GM19467 (cell line): ENCODE data around the gene DNM3.

Source experiments
- ATAC-seq: cut with Tn5 transposase; IDR thresholded peaks from one replicate; pipeline ENCODE4 v1.9.1; 2021; ENCODE audit warnings: mild to moderate bottlenecking, moderate library complexity; ENCODE audit not compliant: unreplicated experiment

DNM3 gene

DNA sequence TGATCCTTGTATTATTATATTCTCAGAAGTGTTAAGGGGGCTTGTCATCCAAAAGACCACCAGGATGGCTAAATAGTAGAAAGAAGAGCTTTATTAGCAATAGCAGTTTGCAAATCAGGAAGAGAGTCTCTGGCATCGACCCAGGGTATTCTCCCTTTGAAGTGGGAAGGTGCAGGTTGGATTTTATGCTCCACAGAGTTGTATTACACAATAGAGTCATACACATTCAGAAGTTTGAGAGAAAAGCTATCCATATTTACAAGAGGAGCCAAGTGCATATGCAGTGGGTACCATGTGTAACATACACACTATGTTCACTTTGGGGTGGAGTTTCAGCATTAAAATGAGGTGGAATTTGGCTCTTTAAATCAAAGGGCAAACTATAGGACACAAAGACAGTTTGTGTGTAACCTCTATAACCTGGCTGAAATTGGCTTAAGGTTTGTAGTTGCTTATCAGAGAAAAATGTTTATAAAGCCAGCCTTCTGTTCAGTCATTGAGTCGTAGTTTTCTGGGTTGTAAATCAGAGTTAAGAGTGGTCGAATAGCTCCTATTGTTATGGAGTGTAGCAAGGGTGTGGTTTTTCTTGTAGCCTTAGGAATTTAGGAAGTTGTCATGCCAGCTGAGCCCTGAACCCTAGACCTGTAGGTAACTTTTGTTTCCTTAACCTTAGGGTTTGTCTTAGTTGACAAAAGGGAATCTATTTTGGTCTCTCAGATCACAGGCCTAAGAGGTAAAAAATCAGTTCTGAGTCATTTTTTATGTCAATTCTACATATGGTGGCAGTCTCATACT lies 125.3 kb downstream of the DNM3 start:
- ATAC-seq: no peak

DNA sequence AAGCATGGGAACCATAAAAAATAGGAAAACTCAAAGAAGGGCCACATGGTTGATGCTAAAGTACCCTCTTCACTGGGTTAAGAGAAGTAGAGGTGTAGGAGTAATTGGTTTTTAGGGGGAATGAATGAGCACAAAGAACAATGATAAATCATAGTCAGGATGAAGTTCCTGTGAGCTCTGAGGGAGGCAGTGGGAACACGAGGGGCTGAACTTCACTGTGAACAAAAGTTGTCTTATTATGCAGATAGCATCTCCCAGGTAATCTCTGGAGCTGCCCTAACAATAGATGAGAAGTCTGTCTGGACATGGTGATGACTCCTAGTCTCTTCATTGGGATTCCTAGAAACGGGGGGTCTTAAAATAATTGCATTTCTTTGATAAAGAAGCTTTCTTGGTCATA lies 127.9 kb downstream of the DNM3 start:
- ATAC-seq: no peak

DNA sequence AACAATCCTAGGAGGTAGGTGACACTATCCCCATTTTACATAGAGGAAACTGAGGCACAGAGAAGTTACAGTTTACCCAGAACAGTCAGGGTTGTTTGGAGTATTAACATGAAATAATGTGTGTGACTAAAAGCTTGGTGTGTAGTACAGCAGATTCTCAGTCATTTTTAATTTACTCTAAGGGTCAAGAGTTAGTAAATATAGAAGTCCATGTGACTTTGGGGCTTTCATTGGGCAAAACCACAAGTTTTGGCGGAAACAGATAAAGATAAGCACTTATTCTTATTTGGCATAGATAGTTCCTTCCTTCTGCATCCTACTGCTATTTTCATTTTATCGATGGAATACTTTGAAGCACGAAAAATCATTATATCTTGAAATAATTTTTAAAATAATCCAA lies 128.5 kb downstream of the DNM3 start:
- ATAC-seq: no peak

DNA sequence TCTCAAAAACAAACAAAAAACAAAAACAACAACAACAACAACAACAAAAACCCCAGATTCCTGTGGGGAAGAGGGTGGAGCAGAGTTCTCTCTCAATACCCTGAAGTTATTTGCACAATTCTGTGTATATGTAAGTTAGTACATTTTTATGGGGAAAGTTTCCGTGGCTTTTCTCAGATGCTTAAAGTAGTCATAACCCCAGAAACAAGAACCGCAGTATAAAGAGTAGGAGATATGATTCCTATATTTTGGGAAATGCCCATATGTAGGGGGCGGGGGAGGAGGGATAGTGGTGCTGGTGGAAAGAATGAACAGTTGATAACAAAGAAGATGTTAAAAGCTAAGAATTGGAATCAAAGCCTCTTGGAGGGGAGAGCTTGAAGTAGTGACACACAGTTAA lies 131.5 kb downstream of the DNM3 start:
- ATAC-seq: no peak

DNA sequence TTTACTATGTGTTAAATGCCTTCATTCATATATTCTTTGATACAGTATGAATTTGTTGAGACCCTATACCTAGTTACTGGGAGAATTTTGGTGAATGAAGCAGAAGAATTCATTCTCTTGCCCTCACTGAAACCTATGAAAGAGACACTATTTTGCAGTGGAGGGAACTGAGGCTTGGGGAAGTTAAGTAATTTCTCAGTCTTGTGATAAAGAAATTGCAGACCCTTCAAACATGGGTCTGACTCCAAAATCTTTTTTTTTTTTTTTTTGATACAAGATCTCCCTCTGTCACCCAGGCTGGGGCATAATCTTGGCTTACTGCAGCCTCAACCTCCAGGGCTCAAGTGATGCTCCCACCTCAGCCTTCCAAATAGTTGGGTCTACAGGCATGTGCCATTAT lies 132.1 kb downstream of the DNM3 start:
- no peak for ATAC-seq

DNA sequence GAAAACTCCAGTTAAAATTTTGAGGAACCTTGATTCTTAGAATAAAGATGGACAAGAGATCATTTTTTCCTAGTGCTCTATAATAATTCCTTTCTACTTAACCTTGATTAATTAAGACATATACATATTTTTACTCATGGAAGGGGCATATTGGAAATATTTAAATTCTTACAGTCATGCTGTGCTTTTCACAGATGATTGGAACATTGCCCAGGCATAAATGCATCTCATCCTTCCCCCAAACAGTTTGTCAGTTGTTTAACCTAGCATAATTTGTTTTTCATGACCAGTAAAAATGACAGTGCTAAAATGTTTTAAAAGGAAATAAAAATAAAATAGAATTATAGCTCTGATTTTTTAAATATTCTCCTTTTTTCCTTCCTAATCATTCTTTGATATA lies 140.0 kb downstream of the DNM3 start:
- ATAC-seq: no peak

DNA sequence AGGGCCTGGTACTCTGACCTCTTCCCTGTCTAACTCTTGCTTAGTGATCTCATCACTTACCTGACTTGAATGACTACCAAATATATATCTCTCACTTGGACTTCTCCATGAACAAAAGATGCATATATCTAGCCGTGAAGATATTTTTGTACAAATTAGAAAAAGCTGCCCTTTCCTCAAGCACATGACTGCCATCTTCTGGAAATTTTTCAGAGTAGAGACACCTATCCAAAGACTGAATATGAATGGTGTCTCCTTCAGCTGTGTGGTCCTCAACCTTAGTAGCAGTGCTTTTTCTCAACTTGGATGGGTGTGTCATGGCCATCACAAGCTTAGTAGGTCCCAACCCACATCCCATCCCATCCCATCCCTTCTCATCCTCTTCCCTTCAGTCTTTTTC lies 142.3 kb downstream of the DNM3 start:
- ATAC-seq: no peak

DNA sequence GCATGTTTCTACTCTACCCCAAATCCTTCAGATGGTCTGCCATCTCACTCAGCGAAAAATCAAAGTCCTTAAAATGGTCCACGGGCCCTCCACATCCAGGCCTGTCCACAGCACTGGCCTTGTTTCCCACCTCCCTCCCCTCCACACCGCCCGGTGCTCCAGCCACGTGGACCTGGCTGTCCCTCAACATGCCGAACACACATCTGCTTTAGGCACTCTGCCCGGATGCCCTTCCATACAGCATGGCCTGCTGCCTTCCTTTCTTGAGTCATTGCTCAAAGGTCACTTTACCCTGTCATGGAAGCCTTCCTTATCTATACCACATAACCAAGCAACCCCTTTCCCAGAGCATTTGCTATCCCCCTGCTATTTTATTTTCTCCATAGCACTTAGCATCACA lies 143.0 kb downstream of the DNM3 start:
- ATAC-seq: no peak

DNA sequence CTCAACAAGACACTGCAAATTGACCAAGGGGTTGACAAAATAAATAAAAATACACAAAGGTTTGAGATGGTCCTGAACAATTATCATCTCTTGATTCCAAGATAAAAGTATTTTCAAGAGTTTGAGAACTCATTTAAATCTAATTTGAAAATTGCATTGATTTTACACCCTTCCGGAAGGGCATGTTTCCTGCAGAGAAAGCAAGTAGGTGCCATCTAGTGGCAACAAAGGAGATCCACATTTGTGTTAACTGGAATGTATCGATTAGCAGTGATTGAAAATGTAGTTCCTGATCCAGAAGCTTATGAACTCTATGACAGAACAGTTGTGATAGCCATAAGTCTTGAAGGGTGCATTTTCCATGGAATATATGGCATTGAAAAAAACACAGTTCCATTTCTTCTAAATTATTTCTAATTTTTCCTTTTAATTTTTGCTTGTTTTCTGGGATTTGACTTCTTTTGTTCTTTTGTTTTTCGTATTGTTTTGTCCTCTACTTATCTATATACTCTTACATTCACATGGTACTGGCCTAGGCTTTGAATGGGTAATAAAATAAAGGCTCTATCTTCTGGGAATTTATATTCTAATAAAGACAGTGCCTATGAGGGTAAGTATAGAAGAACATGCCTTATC lies 143.7 kb downstream of the DNM3 start:
- peak; percentile 51 for ATAC-seq

DNA sequence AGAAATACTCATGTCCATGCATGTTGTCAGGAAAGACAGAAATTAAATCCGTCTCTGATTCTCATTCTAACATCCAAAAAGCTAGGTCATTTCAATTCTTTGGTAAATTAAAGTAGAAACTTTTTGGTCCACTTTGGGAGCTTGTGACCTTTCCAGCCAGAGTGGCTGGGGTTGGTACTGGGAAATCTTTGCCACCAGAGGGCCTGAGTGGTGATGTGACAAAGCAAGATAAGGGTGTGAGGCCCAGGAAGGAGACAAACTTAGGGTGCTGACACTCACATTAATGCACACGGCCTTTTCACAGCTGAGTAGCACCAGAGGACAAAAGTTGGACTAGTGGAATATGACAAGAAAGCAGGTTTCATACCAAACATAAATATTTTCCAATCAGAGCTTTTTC lies 144.3 kb downstream of the DNM3 start:
- ATAC-seq: no peak

DNA sequence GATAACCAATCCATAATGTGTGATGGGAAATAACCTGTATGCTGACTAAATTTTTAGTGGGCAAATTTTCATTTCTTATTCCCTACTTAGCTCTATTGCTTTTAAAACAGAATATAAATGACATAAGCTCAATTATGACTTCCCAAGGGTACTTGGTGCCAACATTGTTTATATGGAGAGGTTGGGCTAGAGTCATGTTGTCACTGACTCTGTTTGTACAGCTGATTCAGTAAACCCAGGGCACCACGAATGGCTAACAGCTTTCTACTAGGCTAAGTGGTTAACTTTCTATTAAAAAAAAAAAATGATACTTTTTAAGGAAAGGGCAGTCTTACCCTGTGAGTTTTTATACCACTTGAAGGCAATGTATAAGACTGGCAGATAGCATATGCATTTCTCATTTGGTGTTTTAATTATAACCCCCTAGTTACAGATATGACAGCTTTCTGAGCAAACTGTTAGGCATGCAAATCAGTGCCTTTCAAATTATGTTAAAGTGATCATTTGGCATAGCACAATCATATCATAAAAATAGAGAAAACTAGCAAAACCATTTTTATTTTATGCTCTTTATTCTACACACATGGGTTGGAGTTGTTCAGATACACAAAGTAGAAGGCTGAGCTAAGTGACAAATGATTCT lies 147.1 kb downstream of the DNM3 start:
- no peak for ATAC-seq

DNA sequence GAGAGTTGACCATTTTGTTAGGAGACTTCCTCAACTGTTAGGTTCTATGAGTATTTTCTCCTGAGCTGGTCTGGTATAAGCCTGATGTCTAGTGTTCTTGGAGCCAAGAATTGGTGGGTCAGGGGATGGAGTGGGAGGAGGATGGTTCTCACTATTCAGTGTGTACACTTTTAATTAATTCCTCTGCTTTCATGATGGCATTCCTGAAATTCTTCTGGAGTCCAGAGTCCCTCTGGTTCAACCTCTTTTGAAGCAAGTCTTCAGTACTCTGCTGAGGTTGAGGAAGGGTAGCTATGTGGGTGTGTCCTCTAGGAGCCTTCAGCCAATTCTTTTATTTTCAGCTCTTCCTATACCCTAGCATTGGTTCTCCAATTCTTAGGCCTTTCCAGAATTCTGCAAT lies 149.1 kb downstream of the DNM3 start:
- ATAC-seq: no peak

DNA sequence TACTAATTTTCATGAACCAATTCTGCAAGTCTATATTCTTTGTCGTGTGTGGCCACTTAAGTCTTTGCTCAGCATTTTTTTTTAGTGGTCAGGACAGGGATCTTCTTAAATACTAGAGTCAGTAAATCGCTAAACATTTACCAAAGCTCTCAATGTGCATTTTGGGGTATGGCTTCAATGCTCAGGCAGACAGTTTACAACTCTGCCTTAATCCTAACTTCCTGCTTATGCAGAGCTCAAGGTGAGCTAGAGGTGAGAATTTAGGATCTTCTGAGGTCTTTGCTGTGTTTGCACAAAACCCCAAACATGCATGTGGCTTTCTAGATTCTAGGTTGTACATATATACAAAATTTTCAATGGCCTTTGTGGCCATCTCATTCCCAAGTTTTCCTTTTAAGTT lies 153.0 kb downstream of the DNM3 start:
- ATAC-seq: no peak

DNA sequence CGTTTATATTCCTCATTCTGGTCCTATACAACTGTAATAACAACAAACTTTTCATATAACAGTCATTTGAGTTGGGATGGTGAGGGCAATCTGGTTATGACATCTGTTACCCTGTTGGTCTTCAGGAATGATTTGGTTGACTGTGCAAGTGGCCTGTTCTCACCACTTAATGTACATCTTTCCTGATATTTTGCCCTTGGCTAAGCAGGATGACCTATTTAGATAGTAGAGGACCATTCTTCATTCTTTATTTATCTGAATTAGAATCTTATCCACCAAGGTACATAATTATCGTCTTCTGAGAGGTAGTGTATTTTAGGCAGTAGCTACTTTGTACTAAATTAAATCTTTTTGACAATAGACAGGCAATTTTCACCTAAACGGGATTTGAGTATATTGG lies 154.3 kb downstream of the DNM3 start:
- no peak for ATAC-seq

DNA sequence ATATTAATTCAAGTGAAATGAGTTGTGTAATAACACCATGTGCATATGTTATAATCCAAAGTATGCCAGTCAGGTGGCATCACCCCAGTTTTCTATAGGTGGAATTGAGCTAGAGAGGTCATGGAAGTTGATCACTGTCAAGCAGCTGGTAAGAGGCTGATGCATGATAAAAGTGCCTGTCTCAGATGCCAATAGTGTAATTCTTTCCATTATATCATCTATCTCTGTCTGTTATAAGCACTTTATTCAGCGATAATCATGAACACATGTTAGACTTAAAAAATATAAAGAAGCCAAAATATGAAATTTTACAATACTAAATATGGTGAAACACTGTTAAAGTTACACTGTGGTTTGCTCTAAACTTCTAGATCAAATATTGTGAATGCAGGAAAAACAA lies 156.6 kb downstream of the DNM3 start:
- ATAC-seq: no peak

DNA sequence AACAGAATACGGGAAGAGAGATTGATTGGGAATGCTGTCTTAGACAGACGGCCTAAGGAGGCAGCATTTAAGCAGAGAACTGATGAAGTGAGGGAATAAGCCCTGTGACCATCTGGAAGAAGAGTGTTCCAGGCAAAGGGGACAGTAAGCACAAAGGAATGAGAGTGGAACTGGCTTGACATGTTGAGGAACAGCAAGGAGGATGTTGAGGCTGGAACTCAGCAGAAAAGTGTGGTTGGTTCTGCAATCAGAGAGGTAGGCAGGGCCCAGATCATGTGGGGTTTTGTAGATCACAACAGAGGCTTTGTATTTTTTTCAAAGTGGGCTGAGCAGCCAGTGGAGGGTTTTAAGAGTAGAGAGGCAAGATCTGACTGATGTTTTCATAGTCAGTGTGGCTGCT lies 157.4 kb downstream of the DNM3 start:
- no peak for ATAC-seq

DNA sequence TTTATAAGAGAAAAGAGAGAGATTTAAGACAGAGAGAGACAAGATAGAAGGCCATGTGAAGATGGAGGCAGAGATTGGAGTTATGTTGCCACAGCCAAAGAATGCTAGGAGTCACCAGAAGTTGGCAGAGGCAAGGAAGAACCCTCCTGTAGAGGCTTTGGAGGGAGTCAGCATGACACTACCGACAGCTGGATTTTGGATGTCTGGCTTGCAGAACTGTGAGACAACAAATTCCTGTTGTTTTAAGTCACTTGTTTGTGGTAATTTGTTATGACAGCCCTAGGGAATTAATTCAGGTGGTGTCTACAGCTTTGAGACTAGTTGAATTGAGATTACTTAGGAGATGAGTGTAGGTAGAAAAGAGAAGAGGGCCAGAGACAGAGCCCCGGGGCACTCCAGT lies 158.5 kb downstream of the DNM3 start:
- ATAC-seq: no peak

DNA sequence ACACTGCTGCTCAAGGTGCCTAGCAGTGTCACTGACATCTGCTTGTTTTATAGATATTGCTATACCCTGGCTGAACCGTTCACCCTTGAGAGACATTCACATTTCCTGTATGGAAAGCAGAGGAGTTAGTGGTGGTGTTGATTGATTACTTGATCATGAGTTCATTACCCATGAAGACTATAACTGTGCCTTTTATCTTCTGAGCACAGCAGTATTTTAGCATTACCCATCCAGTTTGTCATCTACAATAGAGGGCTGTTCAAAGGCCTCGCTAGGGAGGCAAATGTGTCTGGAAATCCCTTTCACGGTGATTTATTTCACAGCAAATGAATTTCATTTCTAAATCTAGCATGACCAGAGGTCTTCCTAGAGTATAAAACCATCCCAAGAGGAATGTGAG lies 160.0 kb downstream of the DNM3 start:
- no peak for ATAC-seq

DNA sequence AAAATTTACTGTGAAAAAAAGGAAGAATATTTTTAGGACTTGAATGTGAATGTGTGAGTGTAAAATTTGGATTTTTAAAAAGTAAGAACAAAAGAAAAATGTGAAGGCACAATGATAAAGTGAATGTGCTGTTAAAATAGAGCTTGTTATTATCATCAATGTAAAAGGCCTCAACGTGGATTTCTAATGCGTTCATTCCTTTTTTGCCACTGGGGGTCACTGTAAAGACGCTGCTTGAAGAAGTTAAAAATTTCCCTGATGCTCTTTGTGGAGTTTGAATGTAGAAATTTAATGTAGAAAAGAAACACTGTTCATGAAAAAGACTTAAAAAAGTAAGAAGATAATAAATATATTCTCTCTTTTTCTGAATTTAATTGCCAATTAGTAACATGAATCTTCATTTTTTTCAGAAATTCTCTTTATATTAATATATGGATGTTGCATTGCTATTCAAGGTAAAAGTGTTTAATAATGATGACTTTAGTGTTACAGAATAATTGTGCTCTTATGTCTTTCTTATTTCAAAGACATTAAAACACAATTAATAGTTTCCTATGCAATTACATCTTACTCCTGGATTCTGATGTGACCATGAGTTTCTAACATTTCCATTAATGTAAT lies 161.5 kb downstream of the DNM3 start:
- no peak for ATAC-seq

DNA sequence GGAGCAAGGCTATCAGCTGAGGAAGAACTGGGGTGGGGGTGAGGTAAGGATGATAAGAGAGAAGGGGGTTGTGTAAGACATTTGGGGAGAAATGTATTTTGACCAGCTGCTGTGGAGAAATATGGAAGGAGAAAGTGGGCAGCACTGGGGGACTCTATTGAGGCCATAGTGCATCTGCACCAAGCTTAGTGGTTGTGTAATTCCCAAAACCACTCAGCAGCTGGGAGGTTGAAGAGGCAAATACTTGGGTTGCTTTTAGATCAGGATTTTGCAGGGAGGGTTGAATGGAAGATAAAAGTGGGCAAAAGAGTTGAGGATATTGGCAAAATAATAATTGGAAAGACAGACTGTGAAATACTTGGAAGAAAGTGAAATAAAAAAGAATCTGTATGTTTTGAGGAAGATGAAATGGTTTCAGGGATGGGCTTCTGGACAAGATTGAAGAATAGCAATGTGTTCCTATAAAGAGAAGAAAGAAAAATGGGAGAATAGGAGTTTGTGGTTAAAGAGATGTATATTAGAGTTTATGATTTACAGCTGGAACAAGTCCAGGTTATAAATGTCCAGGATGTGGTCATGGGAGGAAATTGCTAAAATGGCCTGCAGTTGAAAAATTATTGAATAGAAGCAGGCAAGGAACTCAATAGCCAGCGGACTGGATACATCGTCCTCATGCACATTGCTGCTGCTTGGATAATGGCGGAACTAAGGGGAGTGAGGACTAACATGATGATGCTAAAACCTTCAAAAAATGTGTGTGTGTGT lies 162.7 kb downstream of the DNM3 start:
- no peak for ATAC-seq

DNA sequence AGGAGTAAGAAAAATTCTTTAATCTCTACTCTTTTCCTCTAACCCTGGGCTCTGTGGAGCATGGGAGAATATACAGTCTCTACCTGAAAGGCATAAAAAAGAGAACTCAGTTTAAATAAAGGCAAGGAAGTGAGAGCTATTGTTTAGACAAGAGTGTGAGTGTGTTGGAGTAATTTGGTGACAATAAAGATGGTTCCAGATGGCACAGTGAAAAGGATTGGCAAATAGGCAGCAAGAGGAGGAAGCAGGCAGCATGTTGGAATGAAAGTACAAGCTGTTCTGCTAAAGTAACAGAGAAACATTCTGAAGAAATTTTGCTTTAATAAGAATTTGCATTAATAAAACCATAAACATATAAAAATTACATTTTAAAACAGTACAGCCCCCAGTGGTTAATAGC lies 163.4 kb downstream of the DNM3 start:
- no peak for ATAC-seq
